Breast epithelium (tissue), 3 donors: Measurements from ENCODE around the gene FASN.

Source experiments
- CTCF ChIP-seq, 3 donors: fragments of 450-650 bp; IDR thresholded peaks; one replicate each; pipeline ENCODE4 v1.5.1; 2016 to 2017; ENCODE audit warnings: antibody characterized with exemption in 3 of 3, mild to moderate bottlenecking in 3 of 3, moderate library complexity in 3 of 3
- POLR2A ChIP-seq: fragments of 450-650 bp; IDR thresholded peaks from one replicate; pipeline ENCODE4 v1.6.1; 2016; ENCODE audit warnings: antibody characterized with exemption, mild to moderate bottlenecking, moderate library complexity
- POLR2AphosphoS5 ChIP-seq, 3 donors: sonication (generic); formaldehyde crosslinking; IDR thresholded peaks; one replicate each; pipeline ENCODE4 v1.6.1; 2017; ENCODE audit warnings: antibody characterized with exemption in 3 of 3

GRCh38 chr17:82089723-82090548 is 8.1 kb downstream of the FASN start:
- TF ChIP-seq CTCF (IDR thresholded peaks at IDR 0.05) (no peak), POLR2A (no peak), POLR2AphosphoS5 (IDR thresholded peaks at IDR 0.05) (no peak)
